GM12875 (cell line): ENCODE measurements around the gene CHST9.
"Not testable (repeated sequence)": the region's sequence is repeated elsewhere in the genome, so short reads cannot be mapped to it uniquely, and the experiment has no call there.

Experiments used
- H3K4me3 ChIP-seq: one replicate; pipeline ENCODE4 v1.5.1; 2011; ENCODE audit warnings: low read depth, low read length, control low read depth
- CTCF ChIP-seq: IDR thresholded peaks from 2 replicates; pipeline ENCODE4 v1.5.1; 2011; ENCODE audit warnings: low read depth, mild to moderate bottlenecking, control low read depth, inconsistent platforms, low read length, moderate library complexity, borderline replicate concordance; ENCODE audit not compliant: insufficient read depth

CHST9 gene

GRCh38 chr18:27094621-27095020 is 90.5 kb downstream of the CHST9 start:
- H3K4me3 ChIP-seq: no peak overlapping the region
- no peak for TF ChIP-seq CTCF

GRCh38 chr18:27093290-27093689 is 91.8 kb downstream of the CHST9 start:
- not testable (repeated sequence) for H3K4me3 ChIP-seq

GRCh38 chr18:27081701-27082100 is 103.4 kb downstream of the CHST9 start:
- H3K4me3 ChIP-seq: no peak overlapping the region
- no peak for TF ChIP-seq CTCF

- no peak overlapping the region for H3K4me3 ChIP-seq
- no peak for TF ChIP-seq CTCF
Measured at GRCh38 chr18:27075828-27076227, 109.3 kb downstream of the CHST9 start.

- H3K4me3 ChIP-seq: no peak overlapping the region
- no peak for TF ChIP-seq CTCF
Measured at GRCh38 chr18:27073404-27073830, 111.7 kb downstream of the CHST9 start.

- no peak for TF ChIP-seq CTCF
- H3K4me3 ChIP-seq: no peak overlapping the region
Measured at GRCh38 chr18:27064673-27065072, 120.4 kb downstream of the CHST9 start.

- TF ChIP-seq CTCF: no peak
- no peak overlapping the region for H3K4me3 ChIP-seq
Measured at GRCh38 chr18:27062802-27063201, 122.3 kb downstream of the CHST9 start.

- no peak for TF ChIP-seq CTCF
- no peak overlapping the region for H3K4me3 ChIP-seq
Measured at GRCh38 chr18:27061488-27062095, 123.5 kb downstream of the CHST9 start.
